A549 (cell line): ENCODE results near the gene RAB15. TPM values are rescaled to one million over a fixed set of nuclear protein-coding genes. Genes with fewer than 3 reads are reported as not detected.

Source experiments
- ATAC-seq, 2 experiments: fragments of 200-7000 bp in 1 of 2; fragments of >200 bp in 1 of 2; cut with Nextera tagmentation in 1 of 2; cut with Tn5 transposase in 1 of 2; 3 replicates each; pipeline versions ENCODE4 v1.8.0 to v1.9.1; 2018 to 2020; ENCODE audit warnings: mild to moderate bottlenecking in 1 of 2, moderate library complexity in 1 of 2
- CTCF ChIA-PET: fragments of 300-600 bp; sonication (Branson Sonifier 250); formaldehyde crosslinking; extraction: SDS; loops from one replicate; lab custom pipeline; 2021; ENCODE audit warnings: antibody characterized with exemption, inconsistent platforms; lab: Yijun Ruan, JAX
- POLR2A ChIA-PET: fragments of 350-600 bp; formaldehyde crosslinking; extraction: SDS; loops from one replicate; lab custom pipeline; 2021; ENCODE audit warnings: antibody characterized with exemption, inconsistent platforms; lab: Yijun Ruan, JAX
- DNase-seq, 2 experiments: peaks; one replicate each; pipeline versions ENCODE4 v3.0.0 to v3.0.0-alpha.2; 2011 to 2016; ENCODE audit warnings: low read depth in 1 of 2, low spot score in 1 of 2
- FAIRE-seq: peaks from 2 replicates; lab custom pipeline; 2011; peaks lifted over from hg19 to GRCh38; lab: Jason Lieb, UNC
- H3K27ac ChIP-seq, 2 experiments: fragments of >200 bp; sonication (Bioruptor Twin); formaldehyde crosslinking; 3 replicates each; pipeline ENCODE4 v1.5.1; 2016 to 2017
- H3K4me1 ChIP-seq: fragments of >200 bp; sonication (Bioruptor Twin); formaldehyde crosslinking; 3 replicates; pipeline ENCODE4 v1.6.1; 2016
- H3K4me2 ChIP-seq: fragments of >200 bp; sonication (Bioruptor Twin); formaldehyde crosslinking; 3 replicates; pipeline ENCODE4 v1.6.1; 2016
- H3K4me3 ChIP-seq: fragments of >200 bp; sonication (Bioruptor Twin); formaldehyde crosslinking; 3 replicates; pipeline ENCODE4 v1.5.1; 2016
- H3K9me3 ChIP-seq: fragments of >200 bp; sonication (Bioruptor Twin); formaldehyde crosslinking; 3 replicates; pipeline ENCODE4 v1.6.1; 2016
- CBX8 ChIP-seq: fragments of 200-600 bp; sonication (generic); IDR thresholded peaks from 2 replicates; pipeline ENCODE4 v1.6.1; 2016
- CEBPB ChIP-seq, 2 experiments: fragments of >200 bp in 1 of 2; sonication (Bioruptor Twin) in 1 of 2; formaldehyde crosslinking in 1 of 2; IDR thresholded peaks; 2 replicates each; pipeline ENCODE4 v1.6.1; 2012 to 2016
- CHD2 ChIP-seq: fragments of 150-350 bp; IDR thresholded peaks from 2 replicates; pipeline ENCODE4 v1.6.1; 2014; ENCODE audit warnings: low read length; ENCODE audit not compliant: partially characterized antibody
- EP300 ChIP-seq, 2 experiments: fragments of >200 bp; sonication (Bioruptor Twin); formaldehyde crosslinking; IDR thresholded peaks; 2 replicates in 1 of 2; 3 replicates in 1 of 2; pipeline ENCODE4 v1.6.1; 2016 to 2017
- ESRRA ChIP-seq: fragments of 150-350 bp; IDR thresholded peaks from 2 replicates; pipeline ENCODE4 v1.6.1; 2014; ENCODE audit warnings: mild to moderate bottlenecking, low read length, borderline replicate concordance
- FOSL2 ChIP-seq, 2 experiments: fragments of 450-650 bp in 1 of 2; fragments of >200 bp in 1 of 2; sonication (Bioruptor Twin) in 1 of 2; formaldehyde crosslinking; IDR thresholded peaks; 2 replicates each; pipeline versions ENCODE4 v1.5.0 to v1.6.1; 2016 to 2020; ENCODE audit warnings: mild to moderate bottlenecking in 1 of 2, moderate library complexity in 1 of 2
- FOXS1 ChIP-seq: fragments of 250-450 bp; sonication (Bioruptor Pico); IDR thresholded peaks from 2 replicates; pipeline ENCODE4 v1.5.0; 2020; ENCODE audit warnings: mild to moderate bottlenecking, moderate library complexity
- GATA3 ChIP-seq: IDR thresholded peaks from 2 replicates; pipeline ENCODE4 v1.6.1; 2012; ENCODE audit warnings: borderline replicate concordance
- HDAC2 ChIP-seq: fragments of 200-600 bp; sonication (generic); IDR thresholded peaks from 2 replicates; pipeline ENCODE4 v1.6.1; 2016
- HEYL ChIP-seq: fragments of 250-450 bp; sonication (Bioruptor Pico); IDR thresholded peaks from 2 replicates; pipeline ENCODE4 v1.8.0; 2021; ENCODE audit warnings: mild to moderate bottlenecking, moderate library complexity
- HOXA7 ChIP-seq: fragments of 250-450 bp; sonication (Bioruptor Pico); IDR thresholded peaks from 2 replicates; pipeline ENCODE4 v1.5.0; 2020; ENCODE audit warnings: mild to moderate bottlenecking, moderate library complexity
- JUNB ChIP-seq: fragments of >200 bp; sonication (Bioruptor Twin); formaldehyde crosslinking; IDR thresholded peaks from 2 replicates; pipeline ENCODE4 v1.6.1; 2016
- KDM1A ChIP-seq: fragments of 200-600 bp; sonication (generic); IDR thresholded peaks from 2 replicates; pipeline ENCODE4 v1.6.1; 2016; ENCODE audit warnings: low read depth, mild to moderate bottlenecking
- MAZ ChIP-seq: fragments of 150-350 bp; IDR thresholded peaks from 2 replicates; pipeline ENCODE4 v1.6.1; 2014; ENCODE audit warnings: antibody characterized with exemption, low read depth, low read length, borderline replicate concordance
- NPAS2 ChIP-seq: fragments of 250-450 bp; sonication (Bioruptor Pico); IDR thresholded peaks from 2 replicates; pipeline ENCODE4 v1.8.0; 2022; ENCODE audit warnings: mild to moderate bottlenecking, moderate library complexity, borderline replicate concordance
- POLR2A ChIP-seq: IDR thresholded peaks from 2 replicates; pipeline ENCODE4 v1.6.1; 2012; ENCODE audit warnings: mild to moderate bottlenecking, low read length
- RAD21 ChIP-seq, 2 experiments: fragments of >200 bp in 1 of 2; sonication (Bioruptor Twin) in 1 of 2; formaldehyde crosslinking in 1 of 2; IDR thresholded peaks in 1 of 2; conservative IDR thresholded peaks in 1 of 2; 2 replicates in 1 of 2; 3 replicates in 1 of 2; pipeline ENCODE4 v1.6.1; 2012 to 2018; ENCODE audit warnings: inconsistent platforms in 1 of 2
- RARB ChIP-seq: fragments of 250-450 bp; sonication (Bioruptor Pico); IDR thresholded peaks from 2 replicates; pipeline ENCODE4 v1.8.0; 2021; ENCODE audit warnings: mild to moderate bottlenecking, moderate library complexity
- RCOR1 ChIP-seq: fragments of 150-350 bp; IDR thresholded peaks from 2 replicates; pipeline ENCODE4 v1.6.1; 2014; ENCODE audit warnings: antibody characterized with exemption, low read length, low read depth
- RNF2 ChIP-seq: fragments of 200-600 bp; sonication (generic); IDR thresholded peaks from 2 replicates; pipeline ENCODE4 v1.6.1; 2016; ENCODE audit warnings: low read depth, mild to moderate bottlenecking, antibody characterized with exemption, moderate library complexity, borderline replicate concordance
- SMC3 ChIP-seq: fragments of >200 bp; sonication (Bioruptor Twin); formaldehyde crosslinking; IDR thresholded peaks from 3 replicates; pipeline ENCODE4 v1.6.1; 2018; ENCODE audit warnings: inconsistent platforms
- TP53 ChIP-seq: fragments of 250-450 bp; sonication (Bioruptor Pico); IDR thresholded peaks from 2 replicates; pipeline ENCODE4 v1.5.0; 2021; ENCODE audit warnings: mild to moderate bottlenecking, moderate library complexity
- ZC3H11A ChIP-seq: fragments of 450-650 bp; IDR thresholded peaks from 2 replicates; pipeline ENCODE4 v1.6.1; 2014; ENCODE audit warnings: antibody characterized with exemption, mild to moderate bottlenecking
- WGBS: methylation state at CpG from one replicate; pipeline ENCODE4 v1.1.6; 2017; ENCODE audit errors: missing lambda C conversion rate; 5-methylcytosine and 5-hydroxymethylcytosine counted together
- polyA plus RNA-seq, 4 experiments: library from polyadenylated mRNA; depleted of rRNA in 3 of 4; stranded (reverse); fragments of >200 nt; fragmentation: RNase III in 1 of 4; extraction: RNeasy Plus Mini Kit Qiagen cat#74134 plus additional on column Dnase treatment in 1 of 4; gene quantifications; 2 replicates in 3 of 4; 3 replicates in 1 of 4; pipeline ENCODE4 v1.2.3, GENCODE V29; 2011 to 2017
- TF ChIP-seq, protein P1 (sequence below): fragments of 250-450 bp; sonication (Bioruptor Pico); IDR thresholded peaks from 2 replicates; pipeline ENCODE4 v1.5.0; 2021; ENCODE audit warnings: mild to moderate bottlenecking, moderate library complexity, borderline replicate concordance
- TF ChIP-seq, protein P2 (sequence below): IDR thresholded peaks from 2 replicates; pipeline ENCODE4 v1.6.1; 2012; ENCODE audit warnings: low read depth, borderline replicate concordance
- TF ChIP-seq, protein P3 (sequence below): IDR thresholded peaks from 2 replicates; pipeline ENCODE4 v1.6.1; 2012
- TF ChIP-seq, protein P4 (sequence below): fragments of 200-600 bp; sonication (generic); IDR thresholded peaks from 2 replicates; pipeline ENCODE4 v1.6.1; 2016; ENCODE audit warnings: antibody characterized with exemption, mild to moderate bottlenecking, moderate library complexity

Gene RAB15
- polyA plus RNA-seq, 2 of the 4 experiments (the other 2 are of a cell fraction): 32.2 to 35.1 TPM

DNA sequence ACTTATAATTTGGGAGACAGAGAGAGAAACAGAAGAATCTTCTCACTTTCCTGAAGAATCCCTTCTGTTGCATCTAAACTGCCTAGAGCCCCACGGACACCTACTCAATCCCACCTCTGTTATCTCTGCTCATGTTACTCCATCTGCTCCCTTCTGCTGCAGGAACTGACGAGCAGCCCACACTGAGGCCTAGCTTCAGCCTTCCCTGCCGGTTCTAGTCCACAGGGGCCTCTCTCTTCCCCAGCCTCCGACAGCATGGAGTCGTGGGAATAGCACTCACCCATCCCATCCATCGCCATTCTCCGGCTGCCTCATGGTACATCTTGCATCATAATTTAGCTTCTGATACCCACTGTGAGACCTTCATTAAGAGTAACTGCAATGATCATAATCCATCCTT lies 4.0 kb downstream of the RAB15 start:
- H3K9me3 ChIP-seq: no peaks in the 10 kb centered on the region
- no peak overlapping the region for H3K4me2 ChIP-seq
- WGBS: 93% methylated on average over 7 of the region's 7 CpGs
- DNase-seq (no peak), FAIRE-seq (no peak)
- H3K4me1 ChIP-seq: peaks cover 22% of the 10 kb centered on the region; the same call in 2 of the 3 replicates
- no peak overlapping the region for H3K27ac ChIP-seq
- ChIA-PET CTCF (interaction anchor here (0.7 kb wide), 1 partner anchor 31 kb away, joined by 3 read pairs; no protein-coding TSS in a partner anchor), POLR2A (interaction anchor here (0.7 kb wide), 1 partner anchor 18 kb away, joined by 3 read pairs; the partner anchor contains the start of gene FNTB)
- TF ChIP-seq RNF2 (no peak), CBX8 (no peak), JUNB (no peak), CEBPB (IDR thresholded peaks at IDR 0.05) (no peak), HDAC2 (no peak), CHD2 (no peak), RAD21 (conservative IDR thresholded peaks at IDR 0.05 in 1 of 2, IDR thresholded peaks at IDR 0.05 in 1 of 2) (no peak), RCOR1 (no peak), HOXA7 (CRISPR knock-in tag) (no peak), NPAS2 (CRISPR knock-in tag) (no peak), ESRRA (no peak), TP53 (CRISPR knock-in tag) (no peak), GATA3 (no peak), FOXS1 (no peak), SMC3 (no peak), POLR2A (no peak)
- TF ChIP-seq, protein P1, sequence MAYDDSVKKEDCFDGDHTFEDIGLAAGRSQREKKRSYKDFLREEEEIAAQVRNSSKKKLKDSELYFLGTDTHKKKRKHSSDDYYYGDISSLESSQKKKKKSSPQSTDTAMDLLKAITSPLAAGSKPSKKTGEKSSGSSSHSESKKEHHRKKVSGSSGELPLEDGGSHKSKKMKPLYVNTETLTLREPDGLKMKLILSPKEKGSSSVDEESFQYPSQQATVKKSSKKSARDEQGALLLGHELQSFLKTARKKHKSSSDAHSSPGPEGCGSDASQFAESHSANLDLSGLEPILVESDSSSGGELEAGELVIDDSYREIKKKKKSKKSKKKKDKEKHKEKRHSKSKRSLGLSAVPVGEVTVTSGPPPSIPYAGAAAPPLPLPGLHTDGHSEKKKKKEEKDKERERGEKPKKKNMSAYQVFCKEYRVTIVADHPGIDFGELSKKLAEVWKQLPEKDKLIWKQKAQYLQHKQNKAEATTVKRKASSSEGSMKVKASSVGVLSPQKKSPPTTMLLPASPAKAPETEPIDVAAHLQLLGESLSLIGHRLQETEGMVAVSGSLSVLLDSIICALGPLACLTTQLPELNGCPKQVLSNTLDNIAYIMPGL (CRISPR knock-in tag): no peak
- TF ChIP-seq, protein P2, sequence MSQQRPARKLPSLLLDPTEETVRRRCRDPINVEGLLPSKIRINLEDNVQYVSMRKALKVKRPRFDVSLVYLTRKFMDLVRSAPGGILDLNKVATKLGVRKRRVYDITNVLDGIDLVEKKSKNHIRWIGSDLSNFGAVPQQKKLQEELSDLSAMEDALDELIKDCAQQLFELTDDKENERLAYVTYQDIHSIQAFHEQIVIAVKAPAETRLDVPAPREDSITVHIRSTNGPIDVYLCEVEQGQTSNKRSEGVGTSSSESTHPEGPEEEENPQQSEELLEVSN: no peak
- TF ChIP-seq, all 56 proteins: peak for 0
- H3K4me3 ChIP-seq: no peak overlapping the region
- no peak for ATAC-seq

DNA sequence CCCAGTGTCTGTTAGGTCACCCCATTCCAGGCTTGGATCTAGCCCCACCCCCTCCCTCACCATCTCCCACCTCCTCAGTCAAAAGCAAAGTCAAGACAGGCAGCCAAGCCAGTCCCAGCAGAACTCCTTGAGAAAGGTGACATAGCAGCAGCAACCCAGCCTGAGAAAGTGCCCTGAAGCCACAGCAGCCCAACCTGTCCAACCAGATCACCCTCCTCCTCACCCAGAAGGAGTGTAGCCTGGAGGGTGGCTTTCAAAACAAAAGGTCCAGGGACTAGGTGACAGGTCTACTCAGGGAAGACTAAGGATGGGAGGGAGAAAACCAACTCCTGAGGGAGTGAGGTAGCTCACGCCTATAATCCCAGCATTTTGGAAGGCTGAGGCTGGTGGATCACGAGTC lies 5.2 kb downstream of the RAB15 start:
- FAIRE-seq: no peak
- Histone ChIP-seq H3K4me1 (peaks cover 18% of the 10 kb centered on the region; the same call in 2 of the 3 replicates), H3K4me3 (no peak overlapping the region), H3K27ac (no peak overlapping the region)
- ChIA-PET POLR2A (interaction anchor here (0.6 kb wide), 1 partner anchor 11 kb away, joined by 4 read pairs; no protein-coding TSS in a partner anchor), CTCF (interaction anchor here (0.6 to 2.1 kb wide), 2 partner anchors 20 to 32 kb away, joined by 3 to 7 read pairs; partner anchors contain the start of gene FNTB)
- 93% methylated on average over 2 of the region's 2 CpGs for WGBS
- no peak for ATAC-seq
- TF ChIP-seq, protein P3, sequence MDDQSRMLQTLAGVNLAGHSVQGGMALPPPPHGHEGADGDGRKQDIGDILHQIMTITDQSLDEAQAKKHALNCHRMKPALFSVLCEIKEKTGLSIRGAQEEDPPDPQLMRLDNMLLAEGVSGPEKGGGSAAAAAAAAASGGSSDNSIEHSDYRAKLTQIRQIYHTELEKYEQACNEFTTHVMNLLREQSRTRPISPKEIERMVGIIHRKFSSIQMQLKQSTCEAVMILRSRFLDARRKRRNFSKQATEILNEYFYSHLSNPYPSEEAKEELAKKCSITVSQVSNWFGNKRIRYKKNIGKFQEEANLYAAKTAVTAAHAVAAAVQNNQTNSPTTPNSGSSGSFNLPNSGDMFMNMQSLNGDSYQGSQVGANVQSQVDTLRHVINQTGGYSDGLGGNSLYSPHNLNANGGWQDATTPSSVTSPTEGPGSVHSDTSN: no peak
- no peak for TF ChIP-seq ZC3H11A
- TF ChIP-seq, all 56 proteins: peak for 0
- Histone ChIP-seq H3K9me3 (no peaks in the 10 kb centered on the region), H3K4me2 (no peak overlapping the region)
- no peak for DNase-seq

DNA sequence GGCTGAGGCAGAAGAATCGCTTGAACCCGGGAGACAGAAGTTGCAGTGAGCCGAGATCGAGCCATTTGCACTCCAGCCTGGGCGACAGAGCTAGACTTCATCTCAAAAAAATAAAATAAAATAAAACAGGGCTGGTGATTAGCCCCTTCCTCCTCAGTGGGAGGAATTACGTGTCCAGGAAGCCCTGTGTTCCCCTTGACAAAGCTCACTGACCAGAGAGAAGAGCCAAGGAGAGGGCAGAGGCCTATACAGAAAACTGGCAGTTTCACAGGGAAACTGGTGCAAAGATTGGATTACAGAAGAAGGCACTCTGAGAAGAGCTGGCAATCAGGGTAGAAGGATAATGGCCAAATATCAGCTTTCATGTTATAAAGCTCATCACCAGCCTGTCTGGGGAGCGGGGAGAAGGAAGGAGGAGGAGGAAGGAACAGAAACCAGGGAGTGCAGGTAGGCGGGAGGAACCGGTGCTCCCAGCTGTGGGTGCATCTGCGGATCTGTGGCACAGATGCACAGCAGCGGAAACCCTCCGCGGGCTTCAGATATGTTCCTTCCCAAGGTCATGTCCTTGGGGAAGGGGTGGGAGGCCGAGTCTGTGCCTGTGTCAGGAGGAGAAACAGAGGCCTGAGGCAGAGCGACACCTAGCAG lies 6.7 kb downstream of the RAB15 start:
- FAIRE-seq: no peak
- Histone ChIP-seq H3K4me1 (peaks cover 8% of the 10 kb centered on the region; the same call in 2 of the 3 replicates), H3K4me3 (no peak overlapping the region), H3K4me2 (no peak overlapping the region), H3K27ac (no peak overlapping the region), H3K9me3 (no peaks in the 10 kb centered on the region)
- ChIA-PET CTCF (interaction anchor here (0.7 to 2.1 kb wide), 2 partner anchors 8 to 21 kb away, joined by 3 to 7 read pairs; partner anchors contain the start of gene FNTB), POLR2A (no interaction called here)
- 90% methylated on average over 15 of the region's 15 CpGs for WGBS
- no peak for DNase-seq
- no peak for ATAC-seq
- TF ChIP-seq NPAS2 (CRISPR knock-in tag) (no peak), FOXS1 (no peak), KDM1A (no peak), EP300 (IDR thresholded peaks at IDR 0.05) (no peak), MAZ (no peak), RCOR1 (no peak), FOSL2 (IDR thresholded peaks at IDR 0.05) (no peak), FOSL2 (CRISPR knock-in tag; IDR thresholded peaks at IDR 0.05) (no peak), RNF2 (no peak), RARB (no peak), CEBPB (IDR thresholded peaks at IDR 0.05) (no peak), HEYL (CRISPR knock-in tag) (no peak)
- TF ChIP-seq, protein P4, sequence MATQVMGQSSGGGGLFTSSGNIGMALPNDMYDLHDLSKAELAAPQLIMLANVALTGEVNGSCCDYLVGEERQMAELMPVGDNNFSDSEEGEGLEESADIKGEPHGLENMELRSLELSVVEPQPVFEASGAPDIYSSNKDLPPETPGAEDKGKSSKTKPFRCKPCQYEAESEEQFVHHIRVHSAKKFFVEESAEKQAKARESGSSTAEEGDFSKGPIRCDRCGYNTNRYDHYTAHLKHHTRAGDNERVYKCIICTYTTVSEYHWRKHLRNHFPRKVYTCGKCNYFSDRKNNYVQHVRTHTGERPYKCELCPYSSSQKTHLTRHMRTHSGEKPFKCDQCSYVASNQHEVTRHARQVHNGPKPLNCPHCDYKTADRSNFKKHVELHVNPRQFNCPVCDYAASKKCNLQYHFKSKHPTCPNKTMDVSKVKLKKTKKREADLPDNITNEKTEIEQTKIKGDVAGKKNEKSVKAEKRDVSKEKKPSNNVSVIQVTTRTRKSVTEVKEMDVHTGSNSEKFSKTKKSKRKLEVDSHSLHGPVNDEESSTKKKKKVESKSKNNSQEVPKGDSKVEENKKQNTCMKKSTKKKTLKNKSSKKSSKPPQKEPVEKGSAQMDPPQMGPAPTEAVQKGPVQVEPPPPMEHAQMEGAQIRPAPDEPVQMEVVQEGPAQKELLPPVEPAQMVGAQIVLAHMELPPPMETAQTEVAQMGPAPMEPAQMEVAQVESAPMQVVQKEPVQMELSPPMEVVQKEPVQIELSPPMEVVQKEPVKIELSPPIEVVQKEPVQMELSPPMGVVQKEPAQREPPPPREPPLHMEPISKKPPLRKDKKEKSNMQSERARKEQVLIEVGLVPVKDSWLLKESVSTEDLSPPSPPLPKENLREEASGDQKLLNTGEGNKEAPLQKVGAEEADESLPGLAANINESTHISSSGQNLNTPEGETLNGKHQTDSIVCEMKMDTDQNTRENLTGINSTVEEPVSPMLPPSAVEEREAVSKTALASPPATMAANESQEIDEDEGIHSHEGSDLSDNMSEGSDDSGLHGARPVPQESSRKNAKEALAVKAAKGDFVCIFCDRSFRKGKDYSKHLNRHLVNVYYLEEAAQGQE: no peak
